NCI-H2081 (cell line): ENCODE data around the gene CD47.

Source experiments
- DNase-seq, 2 experiments: peaks; one replicate each; lab custom pipeline; 2025; lab: John Stamatoyannopoulos, UW

CD47 gene

DNA sequence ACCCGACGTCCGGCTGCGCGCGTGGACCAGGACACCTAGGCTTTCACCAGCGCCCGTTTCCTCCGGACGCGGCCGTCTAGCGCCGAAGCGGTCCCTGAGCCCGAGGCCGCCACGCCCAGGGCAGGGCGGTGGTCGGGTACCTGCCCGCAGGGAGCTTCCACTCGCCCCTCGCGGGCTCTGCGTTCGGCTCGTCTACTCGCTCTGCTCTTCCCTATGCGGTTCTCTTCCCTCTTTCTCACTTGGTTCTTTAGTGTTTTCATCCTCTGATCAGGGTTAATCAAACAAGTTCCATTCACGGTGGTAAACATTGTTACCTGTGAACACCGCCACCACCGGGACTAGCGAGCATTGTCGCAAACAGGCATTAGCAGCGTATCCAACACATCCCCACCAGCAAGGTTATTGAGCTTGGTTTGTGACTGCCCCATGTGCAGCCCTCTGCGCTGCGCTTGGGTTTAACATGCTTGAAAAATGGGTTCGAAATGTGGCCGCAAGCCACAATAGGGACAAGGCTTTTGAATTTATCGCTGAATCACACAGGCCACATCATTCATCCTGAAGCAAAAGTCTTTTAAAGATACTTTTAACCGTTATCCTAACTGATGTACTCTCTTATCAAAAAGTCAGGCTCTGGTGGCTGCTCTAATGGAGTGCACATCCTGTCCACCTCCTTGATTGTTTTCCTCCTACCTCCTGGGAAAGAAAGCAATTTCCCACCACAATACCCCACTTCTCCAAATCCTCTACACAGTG lies 843 bp upstream of the CD47 start:
- DNase-seq: no peak

DNA sequence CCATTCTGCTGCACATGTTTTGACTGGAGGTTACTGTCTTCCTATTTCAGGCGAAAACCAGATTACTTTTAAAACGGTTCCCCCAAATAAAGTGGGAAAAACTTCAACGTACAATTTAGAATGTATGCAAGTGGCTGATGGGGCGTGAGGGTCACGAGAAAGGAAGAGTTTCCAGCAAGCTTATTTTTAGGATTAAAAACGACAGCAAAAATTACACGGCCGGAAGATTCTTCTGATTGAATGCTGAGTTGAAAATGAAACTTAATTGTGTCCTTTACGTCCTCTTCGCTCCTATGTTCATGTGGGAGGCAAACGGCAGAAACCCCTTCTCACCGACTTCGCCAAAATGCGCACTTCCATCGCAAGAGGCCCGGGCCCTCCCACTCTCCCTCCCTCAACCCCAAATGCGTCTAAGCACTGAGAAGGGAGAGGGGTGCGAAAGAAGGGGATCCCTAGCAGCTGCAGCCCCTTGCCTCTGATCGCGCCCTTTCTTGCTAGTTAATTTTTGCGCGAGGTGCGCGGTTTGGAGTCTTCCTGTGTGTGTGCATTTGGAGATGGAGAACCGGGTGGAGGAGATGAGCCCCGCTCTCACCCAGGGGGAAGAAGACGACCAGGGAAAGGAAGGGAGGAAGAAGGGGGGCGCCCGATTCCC lies 656 bp downstream of the CD47 start:
- peak in 1 of 2 experiments; percentile 61 for DNase-seq

DNA sequence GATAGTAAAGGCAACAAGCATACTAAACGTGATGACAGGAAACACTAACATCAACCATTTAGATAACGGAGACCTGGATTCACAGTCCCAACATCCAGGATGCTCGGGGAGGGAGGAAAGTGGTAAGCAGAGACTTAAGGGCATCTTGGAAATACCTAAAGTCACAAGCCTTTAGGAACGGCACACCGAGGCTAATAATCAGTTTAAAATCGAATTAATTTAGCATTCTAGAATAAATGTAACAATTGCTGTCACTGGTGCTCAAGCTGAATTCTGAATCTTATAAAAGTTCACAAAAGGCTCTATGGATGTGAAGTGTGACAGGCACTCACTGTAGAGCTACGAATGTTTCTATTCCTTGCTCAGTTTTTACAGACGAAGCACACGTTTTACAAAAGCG lies 1.3 kb downstream of the CD47 start:
- DNase-seq: peak in 1 of 2 experiments; percentile 33

DNA sequence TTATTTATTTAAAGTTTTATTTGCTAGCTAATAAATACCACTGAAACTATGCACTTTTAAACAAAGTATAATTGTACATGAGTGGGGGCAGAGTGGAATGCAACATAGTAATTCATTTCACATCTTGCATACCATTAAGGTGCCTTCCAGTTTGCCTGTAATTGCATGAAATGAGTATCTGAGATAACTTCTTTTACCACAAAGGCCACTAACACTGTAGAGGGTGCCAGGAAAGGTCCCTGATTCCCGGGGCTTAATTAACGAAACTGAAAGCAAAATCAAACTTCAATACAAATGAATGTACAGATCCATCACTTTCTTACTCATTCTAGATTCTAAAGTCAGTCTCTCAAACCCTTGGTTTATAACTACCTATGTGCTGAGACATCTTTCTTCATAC lies 2.1 kb downstream of the CD47 start:
- peak in 1 of 2 experiments; percentile 40 for DNase-seq

DNA sequence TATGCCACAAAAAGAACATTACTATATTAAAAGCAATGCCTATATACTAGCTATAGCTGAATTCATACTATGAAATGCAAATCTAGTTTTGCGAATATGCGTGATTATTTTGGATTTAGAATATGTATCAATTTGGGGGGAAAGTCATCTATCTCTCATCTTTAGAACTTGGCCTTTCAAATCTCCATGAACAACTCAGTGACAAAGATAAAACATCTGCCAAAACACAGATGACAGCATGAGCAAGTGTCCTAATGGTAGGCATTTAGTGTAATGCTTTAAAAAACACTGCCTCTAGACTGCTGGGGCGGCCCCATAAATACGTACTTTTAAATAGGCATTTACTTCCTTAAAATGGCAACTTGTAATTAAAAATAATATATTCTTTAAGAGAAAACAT lies 2.7 kb downstream of the CD47 start:
- peak; percentile 8 to 64 for DNase-seq

DNA sequence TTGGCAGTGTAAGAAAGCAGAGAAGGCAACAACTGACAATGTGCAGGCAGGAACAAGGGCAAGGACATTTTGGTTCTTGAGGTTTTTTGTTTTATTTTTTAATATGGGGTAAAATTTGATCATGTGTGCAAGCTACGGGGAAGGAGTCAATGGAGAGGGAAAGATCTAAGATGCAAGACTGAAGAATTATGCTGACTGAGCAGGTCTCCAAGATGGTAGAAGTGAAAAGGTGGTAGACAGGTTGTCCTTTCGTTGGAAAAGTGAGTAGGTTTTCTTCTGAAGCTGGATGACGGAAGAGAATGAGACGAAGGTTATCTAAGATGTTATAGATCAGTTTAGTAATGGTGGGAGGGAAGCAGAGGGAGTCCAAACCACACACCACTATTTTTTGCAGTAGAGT lies 4.2 kb downstream of the CD47 start:
- DNase-seq: no peak

DNA sequence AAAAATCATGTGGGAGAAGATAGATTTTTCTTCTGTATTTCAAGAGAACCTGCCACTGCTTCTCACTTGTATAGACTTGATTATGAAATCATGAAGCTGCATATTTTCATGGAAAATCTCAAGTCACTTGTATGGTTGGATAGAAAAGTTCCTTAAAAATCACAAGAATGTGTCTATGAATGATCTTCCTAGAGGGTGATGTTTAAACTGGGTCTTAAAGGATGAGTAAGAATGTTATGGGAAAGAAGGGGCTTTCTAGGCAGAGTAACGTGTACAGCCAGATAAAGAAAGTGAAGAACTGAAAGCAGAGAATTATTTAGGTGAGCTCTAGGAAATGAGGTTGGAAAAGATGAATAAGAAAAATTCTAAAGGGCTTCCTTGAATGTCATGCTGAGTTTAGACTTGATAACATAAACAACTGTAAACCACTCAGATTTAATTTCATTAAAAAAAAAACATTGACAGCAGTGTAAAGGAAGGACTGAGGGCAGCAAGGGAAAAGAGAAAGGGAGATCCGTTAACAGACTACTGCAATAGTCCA lies 5.0 kb downstream of the CD47 start:
- DNase-seq: no peak

DNA sequence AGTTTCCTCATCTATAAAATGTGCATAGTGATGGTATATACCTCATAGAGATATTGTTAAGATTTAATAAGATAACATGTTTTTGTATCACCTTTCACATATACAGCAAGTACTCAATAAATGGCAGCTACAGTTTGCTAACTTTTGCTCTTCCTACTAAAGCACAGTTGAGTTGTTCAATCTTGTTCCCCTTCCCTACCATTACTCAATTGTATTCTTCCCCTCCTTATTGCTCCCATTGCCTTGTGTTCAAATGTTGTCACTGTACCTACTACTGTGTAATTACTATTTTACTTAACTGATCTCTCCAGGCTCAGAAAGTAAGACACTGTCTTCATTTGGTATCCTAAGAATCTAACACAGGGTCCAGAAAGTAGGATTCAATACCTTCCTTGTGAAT lies 5.5 kb downstream of the CD47 start:
- DNase-seq: no peak

DNA sequence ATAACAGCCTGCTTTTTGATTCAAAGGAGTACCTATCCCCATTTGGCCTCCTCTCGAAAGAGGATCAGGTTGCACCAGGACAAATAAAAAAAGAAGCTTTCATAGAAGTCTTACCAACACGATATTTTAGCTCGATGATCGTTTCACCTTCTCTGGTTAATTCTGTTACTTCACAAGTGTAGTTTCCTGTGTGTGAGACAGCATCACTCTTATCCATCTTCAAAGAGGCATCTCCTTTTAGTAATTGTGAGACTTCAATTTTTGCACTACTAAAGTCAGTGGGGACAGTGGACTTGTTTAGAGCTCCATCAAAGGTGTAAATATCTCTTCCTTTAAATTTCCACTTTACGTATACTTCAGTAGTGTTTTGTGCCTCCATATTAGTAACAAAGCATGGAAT lies 11.0 kb downstream of the CD47 start:
- DNase-seq: no peak

DNA sequence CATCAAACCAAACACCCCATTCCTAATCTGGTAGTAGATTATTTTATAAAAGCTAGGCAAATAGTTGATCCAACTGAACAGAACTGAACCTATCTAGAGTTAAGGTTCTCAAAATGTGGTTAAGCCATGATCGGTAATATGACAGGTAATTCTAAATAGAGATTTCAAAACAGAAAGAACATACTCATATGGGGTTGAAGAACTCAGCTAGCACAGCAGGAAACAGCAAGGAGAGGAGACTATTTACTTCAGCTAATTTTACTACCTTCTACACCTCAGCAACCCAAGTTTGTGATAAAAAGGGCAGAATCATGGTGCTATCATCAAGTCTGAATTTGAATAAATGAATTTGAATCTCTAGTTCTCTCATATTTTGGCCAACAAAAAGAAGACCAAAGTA lies 11.8 kb downstream of the CD47 start:
- no peak for DNase-seq

DNA sequence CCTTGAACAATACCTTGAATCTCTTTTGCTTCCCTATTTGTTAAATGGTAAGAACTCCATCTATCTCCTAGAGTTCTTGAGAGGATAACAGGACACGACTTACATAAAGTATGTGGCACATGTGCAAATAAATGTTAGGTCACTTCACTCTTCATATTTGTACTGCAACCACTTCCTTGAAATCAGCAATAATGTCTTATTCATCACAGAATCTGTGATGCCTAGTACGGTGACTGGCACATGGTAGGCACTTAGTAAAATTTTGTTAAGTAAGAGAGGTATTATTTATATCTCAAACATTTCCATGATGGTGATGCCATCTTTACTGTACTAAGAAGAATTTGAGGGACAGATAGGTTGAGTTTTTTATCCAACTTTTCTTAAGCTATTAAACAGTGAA lies 14.3 kb downstream of the CD47 start:
- DNase-seq: no peak

DNA sequence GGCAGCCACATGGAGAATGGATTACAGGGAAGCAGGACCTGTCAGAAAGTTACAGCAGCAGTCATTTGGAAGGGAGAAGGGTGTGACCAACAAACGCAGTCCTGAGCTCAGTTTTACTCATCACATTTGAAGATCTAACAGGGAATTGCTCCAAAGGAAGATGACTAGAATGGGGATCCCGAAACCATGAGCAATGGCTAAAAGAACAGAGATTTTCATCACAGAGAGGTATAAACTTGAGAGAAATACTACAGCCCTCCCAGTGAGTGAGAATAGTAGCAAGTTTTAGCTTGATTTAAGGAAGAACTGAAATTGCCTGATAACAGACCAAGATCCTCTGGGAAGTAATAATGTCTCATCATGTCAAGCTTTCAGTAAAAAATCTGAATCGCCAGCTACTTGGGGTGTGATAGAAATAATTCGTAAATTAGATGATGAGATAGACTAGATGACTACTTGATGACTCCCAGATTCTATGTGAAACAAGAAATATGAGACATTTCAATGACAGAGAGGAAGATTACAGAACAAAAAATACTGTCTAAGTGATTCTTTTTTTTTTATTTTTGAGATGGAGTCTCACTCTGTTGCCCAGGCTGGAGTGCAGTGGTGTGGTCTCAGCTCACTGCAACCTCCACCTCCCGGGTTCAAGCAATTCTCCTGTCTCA lies 16.9 kb downstream of the CD47 start:
- DNase-seq: no peak

DNA sequence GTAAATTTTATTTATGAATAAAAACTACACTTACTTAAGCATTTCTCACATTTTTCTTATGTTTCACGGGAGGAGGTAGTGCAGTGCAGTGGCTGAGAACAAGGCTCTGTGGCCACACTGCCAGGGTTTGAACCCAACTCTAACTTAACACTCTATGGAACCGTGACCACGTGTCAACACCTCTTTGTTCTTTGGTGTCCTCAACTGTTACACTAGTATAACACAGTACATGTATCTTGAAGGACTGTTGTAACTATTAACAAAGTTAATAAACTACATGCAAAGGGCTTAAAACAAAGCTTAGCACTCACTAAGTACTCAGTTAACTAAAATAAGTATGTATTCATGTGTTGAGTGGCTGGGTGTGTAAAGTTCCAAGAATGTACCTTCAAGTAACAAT lies 19.5 kb downstream of the CD47 start:
- no peak for DNase-seq

DNA sequence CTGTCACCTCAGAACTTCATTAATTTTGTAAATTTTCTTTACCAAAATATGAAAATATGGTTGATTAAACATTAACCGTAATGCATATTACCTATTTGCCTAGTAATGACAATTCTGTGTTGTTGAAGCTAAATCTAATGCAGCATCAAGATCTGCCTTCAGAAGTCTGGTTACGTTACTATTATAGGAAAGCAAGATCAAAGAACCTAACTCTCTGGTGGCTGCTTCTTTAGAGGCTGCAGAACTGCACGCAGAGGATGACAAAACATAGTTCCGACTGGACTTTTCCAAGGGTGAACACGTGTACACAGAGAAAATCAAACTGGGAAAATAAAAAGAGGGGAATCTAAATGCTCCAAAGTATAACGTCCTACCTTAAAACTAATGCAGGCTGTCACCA lies 20.5 kb downstream of the CD47 start:
- DNase-seq: no peak

DNA sequence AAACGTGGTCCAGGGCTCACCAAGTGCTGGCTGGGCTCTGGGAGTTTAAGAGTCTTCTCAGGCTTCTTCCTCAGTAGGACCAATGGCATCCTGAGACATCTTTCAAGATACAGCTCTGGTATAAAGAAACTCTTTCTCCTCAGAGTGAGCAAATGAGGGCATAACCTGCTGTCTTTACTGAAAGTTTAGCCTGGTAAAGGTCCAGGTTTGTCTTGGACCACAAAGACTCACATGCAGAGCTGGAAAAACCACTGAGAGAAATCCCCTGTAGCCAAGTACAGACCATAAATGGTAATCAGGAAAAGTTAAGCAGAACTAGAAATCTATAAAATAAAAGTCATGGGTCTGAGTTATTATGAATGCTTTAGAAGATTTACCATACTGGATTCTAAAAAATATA lies 23.1 kb downstream of the CD47 start:
- no peak for DNase-seq

DNA sequence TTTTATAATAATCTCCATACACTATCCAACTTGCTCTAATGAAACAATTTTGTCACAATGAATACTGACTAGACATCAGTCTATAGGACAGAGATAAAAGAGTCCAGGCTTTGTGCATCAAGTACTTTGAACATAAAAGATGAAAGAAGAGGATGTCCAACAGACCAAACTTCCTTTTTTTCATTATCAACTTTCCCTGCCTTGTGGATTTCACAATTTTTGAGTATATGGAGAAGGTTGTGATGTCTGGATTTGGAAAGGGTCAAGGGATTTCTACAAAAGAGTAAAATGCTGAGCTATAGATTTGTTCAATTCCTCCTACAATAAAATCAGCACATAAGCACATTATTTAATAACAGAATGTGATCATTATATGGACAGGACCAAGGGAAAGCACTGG lies 25.7 kb downstream of the CD47 start:
- DNase-seq: no peak

DNA sequence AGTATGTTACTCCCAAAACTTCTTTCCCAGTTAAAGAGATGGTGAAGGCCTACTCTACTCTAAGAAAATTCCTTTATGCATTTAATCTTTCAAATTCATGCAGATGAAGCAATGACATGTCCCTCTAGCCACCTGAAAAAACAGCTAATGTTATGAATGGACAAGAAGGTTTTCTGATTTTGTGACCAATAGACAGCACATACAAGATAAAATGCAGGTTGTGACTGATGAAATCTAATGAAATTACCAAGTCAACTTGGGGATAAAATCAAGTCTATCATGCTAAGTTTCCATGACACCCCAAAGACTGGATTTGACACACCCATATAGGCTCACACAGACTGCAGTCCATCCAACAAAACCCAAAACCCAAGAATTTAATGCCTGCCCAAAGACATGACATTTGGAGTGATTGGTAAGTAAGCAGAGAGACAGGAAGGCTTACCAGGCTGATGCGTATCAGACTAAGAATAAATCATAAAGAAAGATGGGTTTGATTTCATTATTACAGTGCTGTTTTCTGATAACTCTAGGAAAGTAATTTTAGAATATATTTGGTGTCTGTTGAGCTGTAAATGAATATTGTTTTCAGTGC lies 26.4 kb downstream of the CD47 start:
- DNase-seq: no peak

DNA sequence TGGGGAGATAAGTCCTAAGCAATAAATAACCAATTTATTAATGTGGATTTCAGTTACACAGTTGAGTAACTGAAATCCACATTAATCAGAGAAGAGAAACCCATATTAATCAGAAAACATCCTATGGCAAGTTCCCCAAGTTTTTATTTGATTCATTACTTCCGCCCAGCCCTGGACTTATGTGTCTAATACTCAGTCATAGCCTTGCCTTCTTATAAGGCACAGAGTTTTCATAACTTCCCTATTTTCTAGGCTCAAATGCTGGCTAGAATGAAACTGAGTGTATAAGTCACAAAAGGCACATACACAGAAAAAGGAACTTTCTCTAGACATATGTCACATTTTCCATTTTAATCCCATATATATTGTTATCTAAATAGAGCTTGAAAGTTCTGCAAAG lies 28.8 kb downstream of the CD47 start:
- no peak for DNase-seq

DNA sequence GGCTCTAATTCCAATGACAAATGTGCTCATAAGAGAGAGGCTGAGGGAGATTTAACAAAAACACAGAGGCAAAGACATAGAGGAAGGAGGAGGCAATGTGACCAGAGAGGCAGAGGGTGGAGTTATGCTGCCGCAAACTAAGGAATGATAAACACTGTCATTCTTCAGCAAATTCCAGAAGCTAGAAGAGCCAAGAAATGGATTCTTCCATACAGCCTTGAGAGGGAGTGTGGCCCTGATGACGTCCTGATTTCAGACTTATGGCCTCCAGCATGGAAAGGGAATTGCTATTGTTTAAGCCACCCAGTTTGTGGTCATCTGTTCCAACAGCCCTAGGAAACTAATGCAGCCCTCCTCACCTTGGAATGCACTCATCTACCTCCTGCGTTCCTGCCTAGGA lies 30.5 kb downstream of the CD47 start:
- DNase-seq: no peak

DNA sequence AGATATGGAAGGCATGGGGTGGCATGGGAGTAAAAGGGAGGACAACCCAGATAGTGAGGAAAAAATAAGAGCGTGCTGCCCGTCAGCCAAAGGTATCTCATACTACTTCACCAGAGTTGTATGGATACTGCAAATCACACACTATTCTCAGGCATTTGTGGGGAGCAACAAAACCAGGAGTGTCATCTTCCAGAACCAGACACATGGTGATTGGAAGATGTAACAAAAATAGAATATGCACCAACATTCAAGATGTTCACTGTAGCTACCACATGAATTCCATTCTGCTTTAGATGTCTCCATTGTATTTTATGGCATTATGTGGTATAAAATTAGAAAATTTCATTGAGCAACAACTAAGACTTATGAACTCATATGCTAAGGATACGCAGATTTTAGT lies 34.9 kb downstream of the CD47 start:
- DNase-seq: no peak

DNA sequence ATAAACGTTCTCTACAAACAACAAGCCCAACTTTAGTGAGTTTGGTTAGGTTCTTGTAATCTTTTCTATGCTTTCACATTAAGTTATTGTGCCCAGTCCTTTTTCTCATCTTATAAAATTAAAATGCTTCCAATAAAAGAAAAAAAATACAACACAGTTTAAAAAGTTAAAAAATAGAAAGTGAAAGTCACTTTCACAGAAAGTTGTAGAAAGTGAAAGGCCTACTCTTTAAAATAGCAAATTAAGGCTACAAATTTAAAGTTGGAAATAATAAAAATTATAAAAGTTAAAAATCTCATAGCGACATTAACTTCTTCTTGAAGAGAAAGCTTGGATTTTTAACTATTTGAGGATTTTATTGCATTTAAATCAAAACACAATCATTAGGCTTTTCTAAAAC lies 35.9 kb downstream of the CD47 start:
- no peak for DNase-seq

DNA sequence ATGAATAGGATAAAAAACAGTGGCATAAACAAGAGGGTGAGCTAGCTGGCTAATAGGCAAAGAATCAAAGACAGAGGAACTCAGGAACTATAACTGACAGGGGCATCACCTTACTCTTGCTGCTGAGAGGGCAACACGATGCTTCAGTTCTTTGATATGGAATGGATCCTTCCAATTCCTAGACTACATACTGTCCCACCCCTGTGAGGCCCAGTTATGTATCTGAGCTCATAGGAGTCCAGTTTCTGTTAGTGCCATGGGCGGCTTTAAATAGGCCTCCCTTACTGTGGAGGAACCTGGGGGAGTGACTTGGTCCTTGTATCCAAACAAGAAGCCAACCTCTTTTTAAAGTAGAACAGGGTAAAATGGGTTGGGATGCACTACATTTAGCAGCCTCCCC lies 37.3 kb downstream of the CD47 start:
- no peak for DNase-seq

DNA sequence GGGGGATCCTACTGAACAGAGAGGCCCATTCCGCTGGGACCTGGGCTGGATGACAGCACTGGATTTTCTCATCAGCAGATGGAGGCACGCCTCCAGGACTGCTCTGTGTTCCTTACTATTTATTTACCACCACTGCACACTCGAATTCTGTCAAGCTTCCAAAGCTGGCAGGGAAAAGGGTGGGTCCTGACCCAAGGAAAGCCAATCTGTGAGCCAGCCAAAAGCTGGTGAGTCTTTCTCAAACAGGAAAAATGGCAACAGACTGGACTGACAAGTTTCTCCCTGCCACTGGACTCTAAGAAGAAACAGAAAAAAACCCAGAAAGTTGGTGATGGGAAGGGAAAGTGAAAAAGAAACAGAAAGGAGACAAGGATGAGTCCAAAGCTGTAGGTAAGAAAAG lies 37.8 kb downstream of the CD47 start:
- peak in 1 of 2 experiments; percentile 19 for DNase-seq
